Bronchus fibroblast of lung (primary cell): ENCODE results near the gene AKAP8. TPM values are rescaled to one million over a fixed set of nuclear protein-coding genes. Genes with fewer than 3 reads are reported as not detected.

Source experiments
- total RNA-seq: library from RNA; depleted of rRNA; stranded (reverse); fragments of >200 nt; gene quantifications from 2 replicates; pipeline ENCODE4 v1.2.3, GENCODE V29; 2015

The AKAP8 gene
- 9.2 and 9.7 TPM in 2 replicates for total RNA-seq

DNA sequence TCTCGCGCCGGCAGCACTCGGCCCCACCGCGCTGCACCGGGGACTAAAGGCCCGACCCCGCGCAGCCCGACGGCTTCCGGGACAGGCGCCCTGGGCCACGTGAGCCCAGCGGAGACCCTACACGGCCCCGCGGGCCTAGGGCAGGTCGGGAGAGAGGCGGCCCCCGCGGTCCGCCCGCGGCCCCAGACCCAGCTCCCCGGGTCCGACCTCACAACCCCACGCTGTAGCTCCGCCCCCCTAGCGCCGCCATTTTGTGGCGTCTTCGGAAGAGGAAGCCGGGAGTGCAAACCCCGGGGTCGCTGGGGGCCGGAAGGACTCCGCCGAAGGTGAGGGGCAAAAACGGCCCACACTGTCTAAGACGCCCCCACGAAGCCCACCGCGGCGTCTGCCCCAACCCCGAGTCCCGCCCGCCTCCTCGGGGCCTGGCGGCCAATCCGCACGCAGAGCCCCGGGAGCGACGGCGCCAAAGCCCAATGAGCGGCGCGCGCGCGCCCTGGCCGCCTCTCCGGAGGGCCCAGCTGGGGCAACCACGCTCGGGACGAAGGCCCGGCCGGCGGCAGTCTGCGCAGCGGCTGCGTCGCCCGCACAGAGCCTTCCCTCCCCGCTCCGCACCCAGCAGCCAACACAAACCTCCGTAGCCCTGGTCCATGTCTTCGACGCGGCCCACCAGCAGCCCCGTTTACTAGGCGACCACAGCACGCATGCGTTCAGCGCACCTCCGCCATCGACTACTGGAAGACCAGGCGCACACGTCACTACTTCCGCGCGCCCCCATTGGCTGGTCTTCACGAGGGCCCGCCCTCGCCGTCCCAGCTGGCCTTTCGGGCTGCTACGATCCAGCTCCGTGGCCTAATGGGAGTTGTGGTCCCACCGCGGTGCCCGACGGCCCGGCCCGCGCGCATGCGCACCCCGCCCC lies at the start of gene AKAP8:
TSS of gene AKAP8 (minus strand) at position 705 of the 916 bp plus-strand sequence. CDS start at position 649, 56 bp downstream.

GRCh38 chr19:15418579-15419412 lies 39.2 kb upstream of the AKAP8 start, which contains the start of gene AKAP8L:
Gene AKAP8L, minus strand, starts transcription at chr19:15418988. Its CDS starts 65 bp downstream, at chr19:15418923.

GRCh38 chr19:15332311-15332996 lies 47.1 kb downstream of the AKAP8 start, which contains the start of gene BRD4:
Gene BRD4, minus strand, starts transcription at chr19:15332539. Its CDS starts 59,440 bp downstream, at chr19:15273099.

Other genes with a start within 250 kb of the AKAP8 start
- gene NOTCH3, start 178.8 kb downstream of the AKAP8 start, total RNA-seq = 3.0 and 3.1 TPM in 2 replicates
- 0.30 and 0.50 TPM in 2 replicates for gene EPHX3, start 147.3 kb downstream of the AKAP8 start, total RNA-seq
- 13.8 and 14.0 TPM in 2 replicates for gene BRD4, start 47.2 kb downstream of the AKAP8 start, total RNA-seq
- 37.9 and 47.9 TPM in 2 replicates for gene AKAP8L, start 39.2 kb upstream of the AKAP8 start, total RNA-seq
- gene WIZ, start 70.2 kb upstream of the AKAP8 start, total RNA-seq = 28.2 and 29.1 TPM in 2 replicates
- gene RASAL3, start 84.8 kb upstream of the AKAP8 start, total RNA-seq = not detected in 2 replicates
- not detected in 2 replicates for gene PGLYRP2, start 99.7 kb upstream of the AKAP8 start, total RNA-seq
- gene CYP4F22, start 128.7 kb upstream of the AKAP8 start, total RNA-seq = not detected in 2 replicates
- not detected in 2 replicates for gene CYP4F8, start 235.4 kb upstream of the AKAP8 start, total RNA-seq